ENCODE results near the gene AGAP5. TPM values are rescaled to one million over a fixed set of nuclear protein-coding genes. Genes with fewer than 3 reads are reported as not detected.
"Not testable (repeated sequence)": the region's sequence is repeated elsewhere in the genome, so short reads cannot be mapped to it uniquely, and the experiment has no call there.

AGAP5 gene
- total RNA-seq, 5 donors from 2014 or later (not counting 1 experiment from before 2014, with no cell fraction given) = 11.6 to 17.0 (median 14.7) TPM

DNA sequence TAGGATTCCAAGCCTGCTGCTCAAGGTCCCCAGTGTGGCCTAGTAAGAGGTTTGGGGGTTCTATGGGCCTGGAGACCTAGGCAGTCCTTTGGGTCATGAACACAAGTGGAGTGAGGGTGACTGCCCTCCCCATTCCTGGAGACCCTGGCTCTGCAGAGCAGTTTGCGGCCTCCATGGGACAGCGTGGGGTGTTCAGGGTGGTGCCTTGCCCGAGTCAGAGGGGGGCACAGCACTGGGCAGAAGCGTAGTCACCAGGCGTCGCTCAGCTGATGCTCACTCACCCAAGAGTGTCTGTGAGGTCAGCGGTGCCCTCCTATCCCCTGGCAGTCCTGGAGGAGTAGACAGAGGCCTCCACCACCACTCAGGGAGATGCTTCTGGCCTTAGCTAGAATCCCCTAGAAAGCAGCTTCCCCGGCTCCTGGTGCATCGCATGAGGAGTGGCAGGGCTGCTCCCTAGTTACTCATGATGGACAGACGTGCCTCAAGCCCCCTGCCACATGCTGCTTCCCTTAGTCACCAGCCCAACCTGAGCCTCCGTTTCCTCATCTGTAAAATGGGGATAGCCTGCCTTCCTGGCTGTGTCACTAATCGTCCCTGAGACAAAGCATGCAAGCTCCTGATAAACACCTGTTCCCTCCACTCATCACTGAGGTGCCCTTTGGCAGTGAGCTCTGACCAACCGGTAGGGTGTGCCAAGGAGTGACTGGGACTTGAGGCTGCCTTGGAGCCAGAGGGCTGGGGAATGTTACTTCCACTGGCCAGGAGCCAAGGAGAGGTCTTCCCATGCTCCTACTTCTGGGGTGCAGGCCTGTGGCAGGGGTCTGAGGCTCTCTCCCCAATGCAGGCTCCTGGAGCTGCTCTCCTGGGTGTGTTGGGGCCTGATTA, 33.5 kb downstream of the AGAP5 start:
- H3K27me3 Mint-ChIP-seq; DNase-seq; H3K9me3 Mint-ChIP-seq; H3K4me1 Mint-ChIP-seq; H3K4me1 ChIP-seq (ENCODE audit: control insufficient read depth in 1 of 2, extremely low read depth in 1 of 2, insufficient read depth in 2 of 2, low read length in 2 of 2); H3K36me3 ChIP-seq (ENCODE audit: control insufficient read depth in 2 of 2, extremely low read depth in 1 of 2, insufficient read depth in 1 of 2, low read length in 1 of 2); H3K36me3 Mint-ChIP-seq; ATAC-seq (replicated peaks in 1 of 4); H3K4me3 ChIP-seq (ENCODE audit: control insufficient read depth in 1 of 2, extremely low read depth in 1 of 2, low read length in 1 of 2); H3K27me3 ChIP-seq (replicated peaks in 1 of 2; ENCODE audit: control insufficient read depth in 2 of 2, extremely low read depth in 1 of 2, insufficient read depth in 2 of 2, low read length in 1 of 2); H3K9me3 ChIP-seq; H3K27ac ChIP-seq (ENCODE audit: low read length); H3K4me3 Mint-ChIP-seq; H3K27ac Mint-ChIP-seq; CTCF ChIA-PET: not testable (repeated sequence)
- POLR2A ChIA-PET = interaction anchor here in 1 of 2 donors (0.5 kb wide), 1 partner anchor 9 kb away, joined by 3 read pairs; no protein-coding TSS in a partner anchor
- 87% methylated on average over 6 of the region's 13 CpGs for WGBS (ENCODE audit: insufficient coverage)

DNA sequence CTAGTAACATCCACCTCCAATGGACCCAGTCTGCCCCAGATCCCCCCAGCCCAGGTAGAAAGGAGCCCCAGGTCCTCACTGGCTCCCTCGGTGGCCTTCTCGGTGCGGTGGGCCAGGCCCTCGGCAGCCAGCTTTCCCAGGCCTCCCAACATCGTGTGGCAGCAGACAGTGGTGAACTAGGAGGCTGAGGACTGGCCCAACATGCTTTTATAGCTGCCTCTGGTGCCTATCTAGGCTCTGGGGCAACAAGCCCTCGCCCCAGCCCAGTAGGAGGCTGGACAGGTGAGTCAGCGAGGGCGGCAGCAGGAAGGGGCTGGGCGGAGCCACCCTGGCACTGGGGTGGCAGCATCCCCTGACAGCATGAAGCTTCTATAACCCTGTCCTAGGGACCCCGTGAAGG, 34.3 kb downstream of the AGAP5 start:
- H3K9me3 ChIP-seq; ATAC-seq (replicated peaks in 1 of 4); CTCF ChIA-PET; H3K4me1 ChIP-seq (ENCODE audit: control insufficient read depth in 1 of 2, extremely low read depth in 1 of 2, insufficient read depth in 2 of 2, low read length in 2 of 2); H3K36me3 ChIP-seq (ENCODE audit: control insufficient read depth in 2 of 2, extremely low read depth in 1 of 2, insufficient read depth in 1 of 2, low read length in 1 of 2); H3K27me3 Mint-ChIP-seq; H3K4me1 Mint-ChIP-seq; H3K4me3 Mint-ChIP-seq; H3K27ac ChIP-seq (ENCODE audit: low read length); H3K9me3 Mint-ChIP-seq; H3K4me3 ChIP-seq (ENCODE audit: control insufficient read depth in 1 of 2, extremely low read depth in 1 of 2, low read length in 1 of 2); DNase-seq; H3K36me3 Mint-ChIP-seq; H3K27me3 ChIP-seq (replicated peaks in 1 of 2; ENCODE audit: control insufficient read depth in 2 of 2, extremely low read depth in 1 of 2, insufficient read depth in 2 of 2, low read length in 1 of 2); H3K27ac Mint-ChIP-seq: not testable (repeated sequence)
- 90% methylated on average over 6 of the region's 10 CpGs for WGBS (ENCODE audit: insufficient coverage)
- POLR2A ChIA-PET = interaction anchor here in 1 of 2 donors (0.5 kb wide), 1 partner anchor 10 kb away, joined by 3 read pairs; no protein-coding TSS in a partner anchor

DNA sequence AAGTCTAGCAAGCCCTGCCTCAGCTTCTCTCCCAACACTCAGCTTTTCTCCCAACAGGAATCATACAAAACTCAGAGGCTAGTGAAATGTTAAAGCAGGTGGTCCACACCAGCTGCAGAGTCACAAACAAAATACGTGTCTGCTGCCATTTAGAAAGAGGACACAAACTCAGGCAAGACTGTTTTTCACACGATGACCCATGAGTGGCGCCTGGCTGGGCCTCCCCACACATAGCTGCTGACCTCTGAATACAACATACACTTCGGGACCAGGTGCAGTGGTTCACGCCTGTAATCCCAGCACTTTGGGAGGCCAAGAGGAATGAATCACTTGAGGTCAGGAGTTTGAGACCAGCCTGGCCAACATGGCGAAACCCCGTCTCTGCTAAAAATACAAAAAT, 35.2 kb downstream of the AGAP5 start:
- H3K36me3 Mint-ChIP-seq; H3K36me3 ChIP-seq (ENCODE audit: control insufficient read depth in 2 of 2, extremely low read depth in 1 of 2, insufficient read depth in 1 of 2, low read length in 1 of 2); H3K27ac ChIP-seq (ENCODE audit: low read length); H3K4me1 ChIP-seq (ENCODE audit: control insufficient read depth in 1 of 2, extremely low read depth in 1 of 2, insufficient read depth in 2 of 2, low read length in 2 of 2); H3K4me3 ChIP-seq (ENCODE audit: control insufficient read depth in 1 of 2, extremely low read depth in 1 of 2, low read length in 1 of 2); CTCF ChIA-PET; H3K9me3 Mint-ChIP-seq; H3K9me3 ChIP-seq; H3K27ac Mint-ChIP-seq; H3K27me3 ChIP-seq (replicated peaks in 1 of 2; ENCODE audit: control insufficient read depth in 2 of 2, extremely low read depth in 1 of 2, insufficient read depth in 2 of 2, low read length in 1 of 2); H3K4me1 Mint-ChIP-seq; H3K27me3 Mint-ChIP-seq; ATAC-seq (replicated peaks in 1 of 4); DNase-seq; POLR2A ChIA-PET; H3K4me3 Mint-ChIP-seq: not testable (repeated sequence)
- 63% methylated on average over 1 of the region's 7 CpGs for WGBS (ENCODE audit: insufficient coverage)

DNA sequence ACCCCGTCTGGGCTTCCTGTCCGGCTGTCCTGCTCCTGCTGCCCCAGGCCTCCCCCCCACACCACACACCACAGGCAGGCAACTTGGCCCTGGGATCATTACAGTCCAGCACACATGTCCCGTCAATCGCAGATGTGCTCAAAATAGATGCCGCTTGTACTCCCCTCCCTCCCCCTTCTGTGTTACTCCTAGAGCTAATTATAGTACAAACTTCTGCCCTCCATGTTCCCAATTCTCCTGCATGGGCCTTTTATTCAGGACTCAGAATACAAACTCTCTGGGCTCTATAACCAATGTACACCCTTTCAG, 42.0 kb downstream of the AGAP5 start, which contains the start of gene SYNPO2L:
TSS of gene SYNPO2L (minus strand) at position 40 of the 309 bp plus-strand sequence. CDS start 107 bp downstream, outside the sequence.
- no peaks in the 10 kb centered on the region for H3K36me3 Mint-ChIP-seq
- H3K9me3 Mint-ChIP-seq = no peaks in the 10 kb centered on the region
- H3K27ac Mint-ChIP-seq = no peak within 1 kb of the TSS
- Histone ChIP-seq H3K27ac (ENCODE audit: low read length) (no peak within 1 kb of the TSS), H3K36me3 (ENCODE audit: control insufficient read depth in 2 of 2, extremely low read depth in 1 of 2, insufficient read depth in 1 of 2, low read length in 1 of 2) (no peaks in the 10 kb centered on the region), H3K27me3 (replicated peaks in 1 of 2; ENCODE audit: control insufficient read depth in 2 of 2, extremely low read depth in 1 of 2, insufficient read depth in 2 of 2, low read length in 1 of 2) (peaks cover 0 to under 1% of the 10 kb centered on the region in 2 experiments), H3K9me3 (no peaks in the 10 kb centered on the region), H3K4me1 (ENCODE audit: control insufficient read depth in 1 of 2, extremely low read depth in 1 of 2, insufficient read depth in 2 of 2, low read length in 2 of 2) (no peaks in the 10 kb centered on the region), H3K4me3 (ENCODE audit: control insufficient read depth in 1 of 2, extremely low read depth in 1 of 2, low read length in 1 of 2) (no peak within 1 kb of the TSS)
- ChIA-PET POLR2A (no interaction called here), CTCF (interaction anchor here in 1 of 2 donors (0.6 kb wide), 1 partner anchor 122 kb away, joined by 3 read pairs; no protein-coding TSS in a partner anchor)
- DNase-seq (no peak), ATAC-seq (replicated peaks in 1 of 4) (no peak)
- H3K4me3 Mint-ChIP-seq = no peak within 1 kb of the TSS
- H3K27me3 Mint-ChIP-seq = peaks cover 0 to 2% of the 10 kb centered on the region in 2 donors
- 84% methylated on average over 5 of the region's 5 CpGs for WGBS (ENCODE audit: insufficient coverage)
- peaks cover 0 to 5% (median 2%) of the 10 kb centered on the region in 3 donors for H3K4me1 Mint-ChIP-seq

DNA sequence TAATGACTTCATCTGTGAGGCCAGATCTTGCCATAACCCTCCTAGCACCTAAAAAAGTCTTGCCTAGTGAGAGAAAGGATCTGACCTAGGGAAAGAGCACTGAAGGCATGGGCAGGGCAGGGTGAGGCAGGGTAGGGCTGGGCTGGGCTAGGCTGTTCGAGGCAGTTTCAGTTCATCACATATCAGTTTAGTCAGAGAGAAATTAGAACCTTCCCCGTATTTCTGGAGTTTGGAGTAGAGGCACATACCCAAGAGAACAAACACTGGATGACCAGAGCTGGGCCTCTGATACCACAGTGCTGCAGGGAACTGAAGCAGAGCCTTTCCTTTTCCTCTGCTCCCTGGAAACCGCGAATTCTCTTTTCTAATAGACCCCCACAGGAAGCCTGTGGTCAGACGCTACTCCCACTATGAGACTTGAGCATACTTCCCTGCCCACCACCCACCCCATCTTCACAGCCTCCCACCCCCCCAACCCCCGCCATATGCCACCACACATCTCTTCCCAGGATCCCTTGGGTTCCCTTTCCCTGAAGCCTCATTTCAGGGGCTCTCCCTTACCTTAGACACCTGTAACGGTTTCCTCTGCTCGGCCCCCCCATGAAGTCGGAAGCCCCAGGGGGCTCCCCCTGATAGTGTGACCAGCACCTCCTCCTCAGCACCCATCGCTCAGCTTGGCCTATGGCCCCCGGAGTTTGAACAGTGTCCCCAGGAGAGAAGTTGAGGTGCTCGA, 42.5 kb downstream of the AGAP5 start:
- Mint-ChIP-seq H3K4me1 (peaks cover 0 to 5% (median 2%) of the 10 kb centered on the region in 3 donors), H3K4me3 (no peak overlapping the region), H3K27me3 (peaks cover 0 to 2% of the 10 kb centered on the region in 2 donors), H3K9me3 (no peaks in the 10 kb centered on the region), H3K36me3 (no peaks in the 10 kb centered on the region), H3K27ac (no peak overlapping the region)
- CTCF ChIA-PET = no interaction called here
- H3K27ac ChIP-seq (ENCODE audit: low read length) = no peak overlapping the region
- H3K4me3 ChIP-seq (ENCODE audit: control insufficient read depth in 1 of 2, extremely low read depth in 1 of 2, low read length in 1 of 2) = no peak overlapping the region
- no peaks in the 10 kb centered on the region for H3K9me3 ChIP-seq
- peaks cover 0 to 4% of the 10 kb centered on the region in 2 experiments for H3K27me3 ChIP-seq (replicated peaks in 1 of 2; ENCODE audit: control insufficient read depth in 2 of 2, extremely low read depth in 1 of 2, insufficient read depth in 2 of 2, low read length in 1 of 2)
- 53% methylated on average over 6 of the region's 12 CpGs for WGBS (ENCODE audit: insufficient coverage)
- H3K4me1 ChIP-seq (ENCODE audit: control insufficient read depth in 1 of 2, extremely low read depth in 1 of 2, insufficient read depth in 2 of 2, low read length in 2 of 2) = no peaks in the 10 kb centered on the region
- ATAC-seq (replicated peaks in 1 of 4) (no peak), DNase-seq (no peak)
- H3K36me3 ChIP-seq (ENCODE audit: control insufficient read depth in 2 of 2, extremely low read depth in 1 of 2, insufficient read depth in 1 of 2, low read length in 1 of 2) = no peaks in the 10 kb centered on the region
- POLR2A ChIA-PET = no interaction called here

DNA sequence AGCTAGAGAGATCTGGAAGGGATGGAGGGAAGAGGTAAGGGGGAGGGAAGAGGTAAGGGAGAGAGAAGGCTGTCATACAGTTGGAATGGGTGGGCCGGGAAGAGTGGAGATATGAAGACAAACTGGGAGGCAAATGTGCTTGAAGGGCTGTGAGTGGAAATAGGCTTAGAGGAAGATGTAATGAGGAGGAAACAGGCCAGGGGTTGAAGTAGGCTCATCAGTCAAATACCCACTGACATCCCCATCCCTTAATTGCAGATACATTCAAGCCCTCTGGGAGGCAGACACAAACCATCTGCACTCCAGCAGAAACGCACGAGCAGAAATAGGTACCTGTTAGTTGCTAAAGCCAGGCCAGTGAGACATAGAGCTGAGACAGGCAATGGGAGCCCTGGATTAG, 44.2 kb downstream of the AGAP5 start:
- Histone ChIP-seq H3K27me3 (replicated peaks in 1 of 2; ENCODE audit: control insufficient read depth in 2 of 2, extremely low read depth in 1 of 2, insufficient read depth in 2 of 2, low read length in 1 of 2) (peaks cover 0 to 6% of the 10 kb centered on the region in 2 experiments), H3K4me3 (ENCODE audit: control insufficient read depth in 1 of 2, extremely low read depth in 1 of 2, low read length in 1 of 2) (no peak overlapping the region), H3K4me1 (ENCODE audit: control insufficient read depth in 1 of 2, extremely low read depth in 1 of 2, insufficient read depth in 2 of 2, low read length in 2 of 2) (no peaks in the 10 kb centered on the region), H3K27ac (ENCODE audit: low read length) (no peak overlapping the region), H3K36me3 (ENCODE audit: control insufficient read depth in 2 of 2, extremely low read depth in 1 of 2, insufficient read depth in 1 of 2, low read length in 1 of 2) (no peaks in the 10 kb centered on the region), H3K9me3 (no peaks in the 10 kb centered on the region)
- WGBS (ENCODE audit: insufficient coverage) = 88% methylated on average over 3 of the region's 3 CpGs
- DNase-seq (no peak), ATAC-seq (replicated peaks in 1 of 4) (no peak)
- ChIA-PET POLR2A (no interaction called here), CTCF (interaction anchor here in 1 of 2 donors (1.0 to 1.4 kb wide), 2 partner anchors 10 to 124 kb away, joined by 3 read pairs; no protein-coding TSS in a partner anchor)
- Mint-ChIP-seq H3K9me3 (no peaks in the 10 kb centered on the region), H3K27ac (no peak overlapping the region), H3K27me3 (peaks cover 0 to 6% of the 10 kb centered on the region in 2 donors), H3K4me1 (peaks cover 0 to 5% (median 2%) of the 10 kb centered on the region in 3 donors), H3K36me3 (no peaks in the 10 kb centered on the region), H3K4me3 (no peak overlapping the region)

All from T-cell (primary cell).